Measurements from ENCODE around the gene NAB2. TPM values are rescaled to one million over a fixed set of nuclear protein-coding genes. Genes with fewer than 3 reads are reported as not detected.

The NAB2 gene
- total RNA-seq, 1 experiment from 2014 or later: 17.4 TPM

DNA sequence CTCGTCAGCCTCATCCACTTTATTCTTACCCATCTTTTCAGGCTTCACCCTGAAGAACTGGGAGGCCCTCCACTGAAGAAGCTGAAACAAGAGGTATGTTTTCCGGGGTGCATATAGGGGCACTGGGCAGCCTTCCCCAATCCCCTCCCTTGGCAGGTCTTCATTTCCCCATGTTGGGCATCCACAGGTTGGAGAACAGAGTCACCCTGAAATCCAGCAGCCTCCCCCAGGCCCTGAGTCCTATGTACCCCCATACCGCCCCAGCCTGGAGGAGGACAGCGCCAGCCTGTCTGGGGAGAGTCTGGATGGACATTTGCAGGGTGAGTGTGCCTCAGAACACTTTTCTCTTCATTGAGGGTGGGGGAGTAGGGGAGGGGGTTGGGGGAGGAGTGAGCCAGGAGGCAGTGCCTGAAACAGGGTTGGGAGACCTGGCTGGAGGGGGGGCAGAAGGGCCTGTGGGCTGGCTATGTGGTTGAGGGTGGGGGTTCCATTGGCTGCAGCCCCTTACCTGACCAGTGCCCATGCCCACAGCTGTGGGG, 4.0 kb downstream of the NAB2 start:
- no peak overlapping the region for H2AFZ ChIP-seq (ENCODE audit: low read length)
- H3K79me2 ChIP-seq (ENCODE audit: low read length): peaks cover 19% of the 10 kb centered on the region
- H4K20me1 ChIP-seq (ENCODE audit: low read length): no peaks in the 10 kb centered on the region
- ATAC-seq: no peak
- no peaks in the 10 kb centered on the region for H3K9me2 ChIP-seq (replicated peaks; ENCODE audit: low read length)
- intact Hi-C loops (cut with micrococcal nuclease): no loop called here
- H3K9ac ChIP-seq (ENCODE audit: low read length): no peak overlapping the region
- H3K4me3 ChIP-seq (ENCODE audit: low read length): no peak overlapping the region
- no peaks in the 10 kb centered on the region for H3K9me3 ChIP-seq (ENCODE audit: low read length)
- TF ChIP-seq EZH2 (IDR thresholded peaks at IDR 0.05; ENCODE audit: low read length, unreplicated experiment) (no peak), EZH2phosphoT487 (IDR thresholded peaks at IDR 0.05; ENCODE audit: borderline replicate concordance, low read length) (no peak)
- TF ChIP-seq, protein P1, sequence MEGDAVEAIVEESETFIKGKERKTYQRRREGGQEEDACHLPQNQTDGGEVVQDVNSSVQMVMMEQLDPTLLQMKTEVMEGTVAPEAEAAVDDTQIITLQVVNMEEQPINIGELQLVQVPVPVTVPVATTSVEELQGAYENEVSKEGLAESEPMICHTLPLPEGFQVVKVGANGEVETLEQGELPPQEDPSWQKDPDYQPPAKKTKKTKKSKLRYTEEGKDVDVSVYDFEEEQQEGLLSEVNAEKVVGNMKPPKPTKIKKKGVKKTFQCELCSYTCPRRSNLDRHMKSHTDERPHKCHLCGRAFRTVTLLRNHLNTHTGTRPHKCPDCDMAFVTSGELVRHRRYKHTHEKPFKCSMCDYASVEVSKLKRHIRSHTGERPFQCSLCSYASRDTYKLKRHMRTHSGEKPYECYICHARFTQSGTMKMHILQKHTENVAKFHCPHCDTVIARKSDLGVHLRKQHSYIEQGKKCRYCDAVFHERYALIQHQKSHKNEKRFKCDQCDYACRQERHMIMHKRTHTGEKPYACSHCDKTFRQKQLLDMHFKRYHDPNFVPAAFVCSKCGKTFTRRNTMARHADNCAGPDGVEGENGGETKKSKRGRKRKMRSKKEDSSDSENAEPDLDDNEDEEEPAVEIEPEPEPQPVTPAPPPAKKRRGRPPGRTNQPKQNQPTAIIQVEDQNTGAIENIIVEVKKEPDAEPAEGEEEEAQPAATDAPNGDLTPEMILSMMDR (conservative IDR thresholded peaks at IDR 0.05; ENCODE audit: low read depth, low read length): no peak
- no TSS peak for BruUV-seq (replicated peaks)
- no peak for DNase-seq
- POLR2A ChIA-PET (ENCODE audit: unreplicated experiment): no interaction called here
- peaks cover 5% of the 10 kb centered on the region for H3K4me1 ChIP-seq (ENCODE audit: insufficient read depth, low read length)
- no peak overlapping the region for H3K27ac ChIP-seq (ENCODE audit: low read length)
- H3F3A ChIP-seq (ENCODE audit: low read length, unreplicated experiment): peaks cover 5% of the 10 kb centered on the region
- no peaks in the 10 kb centered on the region for H3K36me3 ChIP-seq (ENCODE audit: low read depth, low read length)
- no peaks in the 10 kb centered on the region for H3K27me3 ChIP-seq (ENCODE audit: low read length)
- CTCF ChIA-PET: no interaction called here
- no peak overlapping the region for H3K4me2 ChIP-seq (ENCODE audit: low read length)

DNA sequence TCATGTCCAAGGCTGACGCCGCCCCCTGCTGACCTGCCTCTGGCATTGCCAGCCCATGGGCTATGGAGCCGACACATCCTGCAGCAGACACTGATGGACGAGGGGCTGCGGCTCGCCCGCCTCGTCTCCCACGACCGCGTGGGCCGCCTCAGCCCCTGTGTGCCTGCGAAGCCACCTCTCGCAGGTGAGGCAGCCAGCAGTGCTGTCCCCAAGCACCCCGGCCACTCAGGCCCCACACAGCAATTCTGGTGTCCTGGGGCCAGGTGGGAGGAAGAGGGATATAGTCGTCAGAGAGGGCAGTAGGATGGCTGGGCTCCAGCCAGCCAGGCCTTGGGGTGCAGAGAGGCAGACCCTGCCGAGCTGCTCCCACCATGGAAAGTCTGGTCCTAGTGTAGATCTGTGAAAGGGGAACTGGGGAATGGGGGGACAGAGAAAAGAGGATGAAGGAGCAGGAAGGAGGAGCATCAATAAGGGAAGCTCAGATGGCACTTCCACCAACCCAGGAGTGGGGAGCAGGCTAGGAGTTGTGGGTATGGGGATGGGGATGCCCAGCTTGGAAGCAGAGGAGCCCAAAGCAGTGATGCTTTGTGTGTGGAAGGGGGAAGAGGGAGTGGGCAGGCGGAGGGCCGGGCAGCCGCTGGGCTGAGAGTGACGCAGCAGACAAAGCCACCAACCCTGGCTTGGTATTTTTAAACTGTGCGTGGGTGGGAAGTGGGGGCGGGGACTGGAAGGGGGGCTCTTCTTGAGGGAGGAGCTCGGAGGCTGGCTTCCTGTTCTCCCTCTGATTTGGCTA, 4.7 kb downstream of the NAB2 start:
- no peaks in the 10 kb centered on the region for H3F3A ChIP-seq (ENCODE audit: low read length, unreplicated experiment)
- H3K9me2 ChIP-seq (replicated peaks; ENCODE audit: low read length): no peaks in the 10 kb centered on the region
- CTCF ChIA-PET: no interaction called here
- no peak overlapping the region for H3K4me3 ChIP-seq (ENCODE audit: low read length)
- H3K79me2 ChIP-seq (ENCODE audit: low read length): peaks cover 19% of the 10 kb centered on the region
- H4K20me1 ChIP-seq (ENCODE audit: low read length): no peaks in the 10 kb centered on the region
- no peaks in the 10 kb centered on the region for H3K36me3 ChIP-seq (ENCODE audit: low read depth, low read length)
- peak; percentile 33 for DNase-seq
- H3K4me2 ChIP-seq (ENCODE audit: low read length): no peak overlapping the region
- no peak overlapping the region for H3K27ac ChIP-seq (ENCODE audit: low read length)
- no peak overlapping the region for H2AFZ ChIP-seq (ENCODE audit: low read length)
- ATAC-seq: no peak
- TF ChIP-seq, protein P1 (conservative IDR thresholded peaks at IDR 0.05; ENCODE audit: low read depth, low read length): peak; percentile 68
- no peak for TF ChIP-seq EZH2 (IDR thresholded peaks at IDR 0.05; ENCODE audit: low read length, unreplicated experiment)
- POLR2A ChIA-PET (ENCODE audit: unreplicated experiment): no interaction called here
- peaks cover under 1% of the 10 kb centered on the region; the same call in 1 of the 2 replicates for H3K4me1 ChIP-seq (ENCODE audit: insufficient read depth, low read length)
- no peaks in the 10 kb centered on the region for H3K9me3 ChIP-seq (ENCODE audit: low read length)
- H3K27me3 ChIP-seq (ENCODE audit: low read length): no peaks in the 10 kb centered on the region
- intact Hi-C loops (cut with micrococcal nuclease): no loop called here
- BruUV-seq (replicated peaks): no TSS peak
- no peak overlapping the region for H3K9ac ChIP-seq (ENCODE audit: low read length)
